GM18951 (cell line): ENCODE data around the gene TEDC2.

Experiments used
- POLR2A ChIP-seq: IDR thresholded peaks from 4 replicates; pipeline ENCODE4 v1.6.1; 2011; ENCODE audit warnings: mild to moderate bottlenecking; ENCODE audit not compliant: insufficient read length, insufficient read depth; ENCODE audit errors: extremely low read depth
- in situ Hi-C: fragments of 300-500 bp; cut with MboI; formaldehyde crosslinking; loops from one replicate; pipeline ENCODE4 v1.12.0; 2022; ENCODE audit warnings: low sequenced_read_pairs, mixed read lengths, inconsistent platforms; ENCODE audit not compliant: unreplicated experiment

TEDC2 gene

GRCh38 chr16:2464333-2464732 lies 4.4 kb downstream of the TEDC2 start:
- in situ Hi-C loops = no loop called here
- TF ChIP-seq POLR2A = no peak

GRCh38 chr16:2465653-2466415 lies 5.9 kb downstream of the TEDC2 start:
- in situ Hi-C loops = no loop called here
- TF ChIP-seq POLR2A = no peak

DNA sequence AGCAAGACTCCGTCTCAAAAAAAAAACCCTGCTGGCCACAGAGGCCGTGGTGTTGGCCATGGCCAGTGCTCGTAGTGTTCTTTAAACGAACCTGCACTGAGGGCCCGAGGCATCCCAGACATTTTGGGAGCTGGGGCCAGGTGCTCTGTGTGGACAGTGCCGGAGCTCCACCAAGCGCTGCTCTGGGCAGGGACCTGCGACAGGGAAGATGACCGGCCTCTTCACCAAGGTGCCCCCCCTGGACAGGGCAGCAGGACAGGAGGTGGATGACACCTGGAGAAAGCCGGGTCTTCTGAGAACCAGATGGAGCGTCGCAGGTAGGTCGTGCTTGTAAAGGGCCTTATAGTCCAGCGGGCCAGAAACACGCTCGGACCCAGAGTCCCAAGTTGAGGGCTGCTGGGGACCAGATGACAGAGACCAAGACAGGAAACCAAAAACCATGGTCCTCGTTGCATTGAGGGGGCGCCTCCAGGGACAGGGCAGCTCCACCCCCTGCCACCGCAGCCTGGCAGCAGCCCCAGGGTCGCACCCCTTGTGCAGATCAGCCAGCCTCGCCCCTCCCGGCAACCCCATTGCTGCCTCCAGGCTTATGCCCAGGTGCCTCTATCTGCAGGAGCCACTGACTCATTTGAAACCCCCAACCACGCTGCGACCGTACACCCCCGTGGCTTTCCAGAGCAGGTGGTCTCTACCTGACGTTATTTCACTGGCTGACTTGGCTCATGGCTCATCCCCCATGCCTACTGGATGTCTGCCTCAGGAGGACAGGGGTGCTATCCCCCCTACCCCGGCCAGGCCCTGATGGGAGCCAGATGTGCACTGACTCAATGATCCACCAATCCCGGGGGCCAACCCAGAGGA lies 7.0 kb downstream of the TEDC2 start:
- in situ Hi-C loops = no loop called here
- no peak for TF ChIP-seq POLR2A

- peak; percentile 56 for TF ChIP-seq POLR2A
- in situ Hi-C loops = no loop called here
These were observed 7.8 kb downstream of the TEDC2 start for GRCh38 chr16:2467528-2468232.

GRCh38 chr16:2468233-2468724 lies 8.4 kb downstream of the TEDC2 start:
- in situ Hi-C loops = no loop called here
- peak; percentile 35 for TF ChIP-seq POLR2A

DNA sequence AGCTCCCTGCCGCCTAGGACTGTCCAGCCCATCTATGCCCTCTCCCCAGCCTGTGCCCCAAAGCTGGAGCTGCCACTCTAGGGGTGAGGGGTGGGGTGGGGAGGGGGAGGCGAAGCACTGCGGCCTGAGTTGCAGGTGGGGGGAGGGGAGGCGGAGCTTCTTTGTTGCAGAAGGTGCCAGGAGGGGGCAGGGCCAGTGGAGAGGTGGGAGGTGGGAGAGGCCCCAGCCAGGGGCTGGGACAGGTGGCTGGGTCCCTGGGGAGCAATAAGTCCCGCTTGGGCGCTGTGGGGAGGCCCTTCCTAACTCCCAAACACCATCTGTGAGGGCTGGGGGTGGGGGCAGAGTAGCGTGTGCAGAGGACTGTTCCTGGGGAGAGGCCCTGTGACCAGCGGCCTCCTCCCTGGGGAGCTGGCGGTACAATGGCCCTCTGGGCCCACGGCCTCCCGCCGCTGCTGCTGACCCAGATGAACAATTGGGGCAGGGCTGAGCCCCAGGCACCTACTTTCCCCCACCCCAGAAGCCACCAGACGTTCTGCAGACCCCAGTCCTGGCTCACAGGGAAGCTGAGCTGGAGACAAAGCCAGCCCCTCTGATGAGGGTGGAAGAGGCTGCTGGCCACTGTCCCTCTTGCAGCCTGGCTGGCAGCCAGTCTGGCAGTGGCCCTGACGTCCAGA lies 9.0 kb downstream of the TEDC2 start:
- peak; percentile 21 for TF ChIP-seq POLR2A
- in situ Hi-C loops = no loop called here

DNA sequence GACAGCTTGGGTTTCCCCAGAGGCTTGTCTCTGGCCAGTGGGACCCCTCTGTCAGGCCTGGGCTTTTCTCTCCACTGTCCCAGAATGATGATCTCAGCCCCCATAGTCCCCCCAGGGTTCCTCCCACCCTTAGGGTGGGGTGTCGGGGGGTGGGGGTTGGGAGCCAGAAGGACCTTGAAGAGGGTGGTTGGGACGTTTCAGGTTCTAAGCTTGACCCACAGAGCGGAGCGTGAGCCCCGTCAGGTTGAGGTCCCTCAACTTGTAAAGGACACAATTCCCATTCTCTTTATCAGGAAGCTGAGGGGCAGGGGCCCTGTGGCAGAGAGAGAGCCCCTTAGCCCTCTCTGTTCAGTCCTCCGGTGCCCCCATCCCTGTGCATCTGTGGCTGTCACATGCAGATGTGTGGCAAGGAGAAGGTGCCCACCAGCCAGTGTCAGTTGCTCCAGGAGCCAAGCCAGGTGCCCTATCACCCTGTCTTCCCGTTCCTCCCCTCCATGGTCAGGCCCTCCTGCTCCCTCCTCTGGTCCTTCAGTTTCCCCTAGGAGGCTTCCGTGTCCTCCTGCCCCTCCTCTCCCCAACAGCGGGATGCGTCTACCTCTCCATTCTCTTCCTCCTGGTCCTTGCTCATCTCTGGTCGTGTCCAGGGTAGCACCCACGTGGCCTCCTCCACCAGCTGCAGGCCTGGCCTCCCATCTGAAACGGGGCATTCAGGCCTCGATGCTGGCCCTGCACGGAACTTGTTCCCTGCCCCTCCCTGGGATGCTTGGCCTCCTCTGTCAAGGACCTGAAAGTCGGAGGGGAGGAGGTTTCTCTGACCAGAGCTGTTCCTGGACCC lies 9.7 kb downstream of the TEDC2 start:
- in situ Hi-C loops = no loop called here
- no peak for TF ChIP-seq POLR2A

GRCh38 chr16:2470234-2470601 lies 10.3 kb downstream of the TEDC2 start:
- in situ Hi-C loops = no loop called here
- no peak for TF ChIP-seq POLR2A

- in situ Hi-C loops = no loop called here
- TF ChIP-seq POLR2A = no peak
These were observed 10.7 kb downstream of the TEDC2 start for GRCh38 chr16:2470603-2471015.

DNA sequence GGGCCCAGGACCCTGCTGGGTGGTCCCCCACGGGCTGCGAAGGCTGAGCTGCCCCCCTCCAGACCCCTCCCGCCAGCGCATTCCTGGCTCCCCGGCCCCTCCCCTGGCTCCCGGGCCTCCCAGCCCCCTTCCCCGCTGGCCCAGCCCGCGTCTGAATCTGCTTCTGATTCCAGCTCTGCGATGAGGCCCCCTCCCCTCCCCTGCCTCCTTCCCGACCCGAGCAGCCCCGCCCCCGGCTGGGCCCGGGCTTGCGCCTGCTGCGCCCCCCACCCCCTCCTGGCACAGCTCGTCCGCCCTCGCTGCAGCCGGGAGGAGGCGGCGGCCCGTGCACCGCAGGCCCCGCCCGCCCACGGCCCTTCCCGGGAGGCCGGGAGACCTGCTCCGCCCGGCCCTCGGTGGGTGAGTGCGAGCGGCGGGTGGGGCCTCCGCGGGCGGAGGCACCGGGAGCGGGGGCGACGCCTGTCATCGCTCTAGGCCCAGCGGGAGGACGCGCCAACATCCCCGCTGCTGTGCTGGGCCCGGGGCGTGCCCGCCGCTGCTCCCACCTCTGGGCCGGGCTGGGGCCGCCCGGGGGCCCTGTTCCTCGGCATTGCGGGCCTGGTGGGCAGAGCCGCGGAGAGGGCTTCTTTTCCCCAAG lies 11.2 kb downstream of the TEDC2 start, which contains the start of gene NTN3:
Gene NTN3 (plus strand): TSS at position 282 of the 637 bp plus-strand sequence. CDS start 405 bp downstream, outside the sequence.
- in situ Hi-C loops = no loop called here

More for the DNA sequence above, 11.2 kb downstream of the TEDC2 start, which contains the start of gene NTN3:
- TF ChIP-seq POLR2A = no peak
